ENCODE measurements around the gene REC8. TPM values are rescaled to one million over a fixed set of nuclear protein-coding genes. Genes with fewer than 3 reads are reported as not detected.

Gene REC8
- total and polyA plus RNA-seq, 4 donors, result 2.3 to 4.7 (median 3.8) TPM

DNA sequence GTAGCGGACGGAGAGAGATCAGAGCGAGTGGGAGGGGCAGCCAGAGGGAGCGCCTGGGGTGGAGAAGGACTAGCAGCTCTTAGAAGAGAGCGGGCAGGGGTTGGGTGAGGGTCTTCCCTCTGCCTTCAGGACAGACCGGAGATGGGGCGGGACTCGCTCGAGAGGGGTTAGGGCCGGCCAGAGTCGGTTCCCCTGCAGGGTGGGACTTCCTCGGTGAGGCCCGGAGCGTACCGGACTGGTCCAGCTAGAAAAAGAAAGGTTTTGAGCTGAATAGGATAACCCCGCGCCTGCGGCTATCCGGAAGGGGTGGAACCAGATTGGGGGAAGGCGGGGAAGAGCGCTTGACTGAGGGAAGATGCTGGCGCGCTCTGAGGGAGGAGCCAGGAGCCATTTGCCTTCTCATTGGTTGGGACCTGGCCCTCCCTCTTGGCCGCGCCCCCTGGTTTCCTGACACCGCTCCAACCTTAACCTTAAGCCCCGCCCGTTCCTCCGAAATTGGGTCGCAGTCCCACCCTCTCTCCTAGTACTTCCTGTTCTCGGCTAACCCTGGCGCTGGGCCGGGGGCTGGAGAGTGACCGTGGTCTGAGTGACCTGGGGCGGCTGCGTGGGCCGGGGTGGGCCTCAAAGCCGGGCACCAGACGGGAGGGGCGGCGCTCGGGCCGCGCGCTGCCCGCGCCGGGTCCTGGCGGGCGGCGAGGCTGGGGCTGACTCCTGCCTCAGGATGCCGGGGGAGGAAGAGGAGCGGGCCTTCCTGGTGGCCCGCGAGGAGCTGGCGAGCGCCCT, 24.7 kb upstream of the REC8 start, which contains the start of gene RNF31:
RNF31 (plus strand) TSS at position 521 of the 783 bp plus-strand sequence; CDS start at position 722, 201 bp downstream.
- H3K4me1 ChIP-seq (ENCODE audit: control insufficient read depth in 4 of 4, insufficient read depth in 4 of 4, low read length in 3 of 4), result peaks cover 3 to 37% (median 22%) of the 10 kb centered on the region in 4 donors
- no peaks in the 10 kb centered on the region for H3K27me3 ChIP-seq (ENCODE audit: control insufficient read depth in 4 of 4, insufficient read depth in 4 of 4, low read length in 3 of 4)
- peak within 1 kb of the TSS; percentile 87 to 97 (median 93) for H3K4me3 ChIP-seq (ENCODE audit: low read depth in 1 of 3, low read length in 3 of 3)
- peak within 1 kb of the TSS; percentile 89 to 91 for H3K27ac ChIP-seq (ENCODE audit: low read depth in 1 of 2, low read length in 2 of 2)
- H3K36me3 ChIP-seq (ENCODE audit: control insufficient read depth in 4 of 4, insufficient read depth in 3 of 4, low read depth in 1 of 4, low read length in 3 of 4), result peaks cover 5 to 39% (median 34%) of the 10 kb centered on the region in 4 donors
- H3K9me3 ChIP-seq (ENCODE audit: control insufficient read depth in 4 of 4, low read length in 3 of 4), result no peaks in the 10 kb centered on the region
- peak; percentile 96 for DNase-seq (ENCODE audit: low spot score)
- H3K9ac ChIP-seq (ENCODE audit: low read depth in 1 of 2, low read length in 2 of 2), result peak within 1 kb of the TSS; percentile 57 to 79
- TF ChIP-seq, protein P1, sequence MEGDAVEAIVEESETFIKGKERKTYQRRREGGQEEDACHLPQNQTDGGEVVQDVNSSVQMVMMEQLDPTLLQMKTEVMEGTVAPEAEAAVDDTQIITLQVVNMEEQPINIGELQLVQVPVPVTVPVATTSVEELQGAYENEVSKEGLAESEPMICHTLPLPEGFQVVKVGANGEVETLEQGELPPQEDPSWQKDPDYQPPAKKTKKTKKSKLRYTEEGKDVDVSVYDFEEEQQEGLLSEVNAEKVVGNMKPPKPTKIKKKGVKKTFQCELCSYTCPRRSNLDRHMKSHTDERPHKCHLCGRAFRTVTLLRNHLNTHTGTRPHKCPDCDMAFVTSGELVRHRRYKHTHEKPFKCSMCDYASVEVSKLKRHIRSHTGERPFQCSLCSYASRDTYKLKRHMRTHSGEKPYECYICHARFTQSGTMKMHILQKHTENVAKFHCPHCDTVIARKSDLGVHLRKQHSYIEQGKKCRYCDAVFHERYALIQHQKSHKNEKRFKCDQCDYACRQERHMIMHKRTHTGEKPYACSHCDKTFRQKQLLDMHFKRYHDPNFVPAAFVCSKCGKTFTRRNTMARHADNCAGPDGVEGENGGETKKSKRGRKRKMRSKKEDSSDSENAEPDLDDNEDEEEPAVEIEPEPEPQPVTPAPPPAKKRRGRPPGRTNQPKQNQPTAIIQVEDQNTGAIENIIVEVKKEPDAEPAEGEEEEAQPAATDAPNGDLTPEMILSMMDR (IDR thresholded peaks at IDR 0.05; ENCODE audit: low read depth, low read length, missing input control), result no peak
- TF ChIP-seq RAD21 (IDR thresholded peaks at IDR 0.05) (peak in 1 of 2 donors; percentile 40), NR2F2 (IDR thresholded peaks at IDR 0.05) (peak; percentile 27), TAF1 (conservative IDR thresholded peaks at IDR 0.05) (peak; percentile 72), JUND (IDR thresholded peaks at IDR 0.05) (no peak), FOXA2 (IDR thresholded peaks at IDR 0.05) (no peak), RXRA (IDR thresholded peaks at IDR 0.05) (peak; percentile 57 to 58), EGR1 (IDR thresholded peaks at IDR 0.05; ENCODE audit: low read depth in 2 of 2) (peak in 1 of 2 donors; percentile 6), HNF4G (IDR thresholded peaks at IDR 0.05) (no peak), HNF4A (conservative IDR thresholded peaks at IDR 0.05) (peak in 1 of 2 donors; percentile 35), YY1 (IDR thresholded peaks at IDR 0.05) (peak; percentile 10), GABPA (IDR thresholded peaks at IDR 0.05 in 1 of 2, conservative IDR thresholded peaks at IDR 0.05 in 1 of 2) (peak; percentile 60 to 86), SP1 (IDR thresholded peaks at IDR 0.05) (peak; percentile 77), FOXA1 (IDR thresholded peaks at IDR 0.05) (no peak)
- TF ChIP-seq, protein P2, sequence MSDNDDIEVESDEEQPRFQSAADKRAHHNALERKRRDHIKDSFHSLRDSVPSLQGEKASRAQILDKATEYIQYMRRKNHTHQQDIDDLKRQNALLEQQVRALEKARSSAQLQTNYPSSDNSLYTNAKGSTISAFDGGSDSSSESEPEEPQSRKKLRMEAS (IDR thresholded peaks at IDR 0.05), result no peak
- TF ChIP-seq, protein P3, sequence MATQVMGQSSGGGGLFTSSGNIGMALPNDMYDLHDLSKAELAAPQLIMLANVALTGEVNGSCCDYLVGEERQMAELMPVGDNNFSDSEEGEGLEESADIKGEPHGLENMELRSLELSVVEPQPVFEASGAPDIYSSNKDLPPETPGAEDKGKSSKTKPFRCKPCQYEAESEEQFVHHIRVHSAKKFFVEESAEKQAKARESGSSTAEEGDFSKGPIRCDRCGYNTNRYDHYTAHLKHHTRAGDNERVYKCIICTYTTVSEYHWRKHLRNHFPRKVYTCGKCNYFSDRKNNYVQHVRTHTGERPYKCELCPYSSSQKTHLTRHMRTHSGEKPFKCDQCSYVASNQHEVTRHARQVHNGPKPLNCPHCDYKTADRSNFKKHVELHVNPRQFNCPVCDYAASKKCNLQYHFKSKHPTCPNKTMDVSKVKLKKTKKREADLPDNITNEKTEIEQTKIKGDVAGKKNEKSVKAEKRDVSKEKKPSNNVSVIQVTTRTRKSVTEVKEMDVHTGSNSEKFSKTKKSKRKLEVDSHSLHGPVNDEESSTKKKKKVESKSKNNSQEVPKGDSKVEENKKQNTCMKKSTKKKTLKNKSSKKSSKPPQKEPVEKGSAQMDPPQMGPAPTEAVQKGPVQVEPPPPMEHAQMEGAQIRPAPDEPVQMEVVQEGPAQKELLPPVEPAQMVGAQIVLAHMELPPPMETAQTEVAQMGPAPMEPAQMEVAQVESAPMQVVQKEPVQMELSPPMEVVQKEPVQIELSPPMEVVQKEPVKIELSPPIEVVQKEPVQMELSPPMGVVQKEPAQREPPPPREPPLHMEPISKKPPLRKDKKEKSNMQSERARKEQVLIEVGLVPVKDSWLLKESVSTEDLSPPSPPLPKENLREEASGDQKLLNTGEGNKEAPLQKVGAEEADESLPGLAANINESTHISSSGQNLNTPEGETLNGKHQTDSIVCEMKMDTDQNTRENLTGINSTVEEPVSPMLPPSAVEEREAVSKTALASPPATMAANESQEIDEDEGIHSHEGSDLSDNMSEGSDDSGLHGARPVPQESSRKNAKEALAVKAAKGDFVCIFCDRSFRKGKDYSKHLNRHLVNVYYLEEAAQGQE (IDR thresholded peaks at IDR 0.05), result no peak
- TF ChIP-seq, protein P4, sequence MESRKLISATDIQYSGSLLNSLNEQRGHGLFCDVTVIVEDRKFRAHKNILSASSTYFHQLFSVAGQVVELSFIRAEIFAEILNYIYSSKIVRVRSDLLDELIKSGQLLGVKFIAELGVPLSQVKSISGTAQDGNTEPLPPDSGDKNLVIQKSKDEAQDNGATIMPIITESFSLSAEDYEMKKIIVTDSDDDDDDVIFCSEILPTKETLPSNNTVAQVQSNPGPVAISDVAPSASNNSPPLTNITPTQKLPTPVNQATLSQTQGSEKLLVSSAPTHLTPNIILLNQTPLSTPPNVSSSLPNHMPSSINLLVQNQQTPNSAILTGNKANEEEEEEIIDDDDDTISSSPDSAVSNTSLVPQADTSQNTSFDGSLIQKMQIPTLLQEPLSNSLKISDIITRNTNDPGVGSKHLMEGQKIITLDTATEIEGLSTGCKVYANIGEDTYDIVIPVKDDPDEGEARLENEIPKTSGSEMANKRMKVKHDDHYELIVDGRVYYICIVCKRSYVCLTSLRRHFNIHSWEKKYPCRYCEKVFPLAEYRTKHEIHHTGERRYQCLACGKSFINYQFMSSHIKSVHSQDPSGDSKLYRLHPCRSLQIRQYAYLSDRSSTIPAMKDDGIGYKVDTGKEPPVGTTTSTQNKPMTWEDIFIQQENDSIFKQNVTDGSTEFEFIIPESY (IDR thresholded peaks at IDR 0.05), result no peak
- TF ChIP-seq, protein P5, sequence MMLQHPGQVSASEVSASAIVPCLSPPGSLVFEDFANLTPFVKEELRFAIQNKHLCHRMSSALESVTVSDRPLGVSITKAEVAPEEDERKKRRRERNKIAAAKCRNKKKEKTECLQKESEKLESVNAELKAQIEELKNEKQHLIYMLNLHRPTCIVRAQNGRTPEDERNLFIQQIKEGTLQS (IDR thresholded peaks at IDR 0.05), result no peak
- WGBS, result under 1% methylated on average over 57 of the region's 57 CpGs
